Measurements from ENCODE around the gene POLE3.

- TF ChIP-seq CTCF (conservative IDR thresholded peaks at IDR 0.05; ENCODE audit: low read length) (no peak), EZH2phosphoT487 (IDR thresholded peaks at IDR 0.05; ENCODE audit: borderline replicate concordance) (no peak)
Observed at GRCh38 chr9:113388833-113389232, 21.6 kb downstream of the POLE3 start.

Data from Loucy (cell line).